ACC112 (cell line): ENCODE measurements around the gene OTX1.
"Not testable (repeated sequence)": the region's sequence is repeated elsewhere in the genome, so short reads cannot be mapped to it uniquely, and the experiment has no call there.

Experiments
- H2AFZ ChIP-seq: fragments of 200-600 bp; sonication (generic); one replicate; pipeline ENCODE4 v1.6.0; 2017; ENCODE audit warnings: antibody characterized with exemption, low read length; ENCODE audit not compliant: unreplicated experiment
- H3K27ac ChIP-seq: fragments of 200-600 bp; sonication (generic); 2 replicates; pipeline ENCODE4 v1.5.1; 2014; ENCODE audit warnings: low read depth, mild to moderate bottlenecking, antibody characterized with exemption, low read length, moderate library complexity
- H3K27me3 ChIP-seq: fragments of 200-600 bp; sonication (generic); 2 replicates; pipeline ENCODE4 v1.6.1; 2014; ENCODE audit warnings: mild to moderate bottlenecking, antibody characterized with exemption, low read length, moderate library complexity, mixed read lengths; ENCODE audit not compliant: insufficient read depth
- H3K36me3 ChIP-seq: fragments of 200-600 bp; sonication (generic); 2 replicates; pipeline ENCODE4 v1.6.1; 2016; ENCODE audit warnings: mild to moderate bottlenecking, antibody characterized with exemption, low read length, moderate library complexity, mixed read lengths; ENCODE audit not compliant: insufficient read depth
- H3K4me1 ChIP-seq: fragments of 200-600 bp; sonication (generic); one replicate; pipeline ENCODE4 v1.6.1; 2016; ENCODE audit warnings: low read length, mixed read lengths; ENCODE audit not compliant: insufficient read depth, unreplicated experiment, control insufficient read depth
- H3K4me3 ChIP-seq: fragments of 200-600 bp; sonication (generic); 2 replicates; pipeline ENCODE4 v1.5.1; 2014; ENCODE audit warnings: mild to moderate bottlenecking, low read depth, low read length
- H3K79me2 ChIP-seq: fragments of 200-600 bp; sonication (generic); one replicate; pipeline ENCODE4 v1.6.0; 2016; ENCODE audit warnings: low read length; ENCODE audit not compliant: control insufficient read depth, unreplicated experiment, insufficient read depth

Gene OTX1

DNA sequence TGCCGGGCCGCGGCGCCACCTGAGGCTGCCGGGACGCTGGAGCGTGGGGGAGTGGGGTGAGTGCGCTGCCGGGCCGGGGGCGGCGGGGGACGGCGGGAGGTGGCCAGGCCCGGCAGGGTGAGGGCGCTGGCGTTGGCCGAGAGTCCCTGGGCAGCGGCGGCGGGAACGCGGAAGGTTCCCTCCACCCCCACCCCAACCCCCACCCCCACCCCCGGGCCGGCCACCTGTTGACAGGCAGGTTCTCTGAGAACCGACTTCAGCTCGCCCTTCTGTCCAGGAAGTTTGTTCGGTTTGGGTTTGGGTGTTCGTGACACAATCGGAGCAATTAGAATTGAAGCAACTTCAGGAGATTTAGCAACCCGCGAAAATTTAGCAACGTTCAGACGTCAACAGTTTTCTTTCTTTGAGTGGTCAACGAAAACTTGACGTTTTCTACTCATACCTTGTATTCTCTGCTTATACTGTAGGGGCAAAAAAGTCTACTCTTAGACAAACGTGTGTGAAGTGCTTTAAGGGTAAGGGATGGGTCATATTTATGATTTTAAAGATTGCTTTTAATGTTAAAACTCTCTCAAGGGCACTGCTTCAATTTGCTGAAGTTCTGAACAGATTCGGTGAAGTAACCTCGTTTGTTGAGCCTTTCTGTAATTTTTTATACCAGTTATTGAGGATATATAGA is 9.3 kb downstream of the OTX1 start:
- no peak overlapping the region for H3K27ac ChIP-seq
- H3K36me3 ChIP-seq, result no peaks in the 10 kb centered on the region
- H2AFZ ChIP-seq, result peak overlapping the region; percentile 2
- H3K79me2 ChIP-seq, result no peaks in the 10 kb centered on the region
- H3K27me3 ChIP-seq, result peaks cover 98% of the 10 kb centered on the region
- peaks cover 5% of the 10 kb centered on the region for H3K4me1 ChIP-seq
- H3K4me3 ChIP-seq, result peak overlapping the region; percentile 69

GRCh38 chr2:63060472-63060991 is 9.9 kb downstream of the OTX1 start:
- no peak overlapping the region for H3K4me3 ChIP-seq
- H3K4me1 ChIP-seq, result peaks cover 5% of the 10 kb centered on the region
- no peaks in the 10 kb centered on the region for H3K36me3 ChIP-seq
- H3K79me2 ChIP-seq, result no peaks in the 10 kb centered on the region
- no peak overlapping the region for H2AFZ ChIP-seq
- H3K27me3 ChIP-seq, result peaks cover 98% of the 10 kb centered on the region
- H3K27ac ChIP-seq, result no peak overlapping the region

DNA sequence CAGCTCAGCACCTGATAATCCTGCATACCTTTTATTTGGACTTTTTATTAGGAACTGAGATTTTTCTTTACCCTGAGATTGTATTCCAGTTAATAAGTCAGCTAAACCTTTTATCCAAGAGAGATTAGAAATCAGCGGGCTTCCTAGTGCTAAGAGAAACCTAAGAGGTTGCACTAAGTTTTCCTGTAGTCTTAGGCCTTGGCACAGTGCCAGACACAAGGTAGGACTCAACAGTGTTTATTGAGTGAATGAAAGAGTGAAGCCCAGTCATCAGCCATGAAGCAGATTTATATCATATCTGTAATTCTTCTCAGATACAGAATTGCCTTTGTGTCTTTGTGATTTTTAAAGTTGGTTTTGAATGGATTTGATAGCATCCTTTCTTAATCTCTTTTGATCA is 13.6 kb downstream of the OTX1 start:
- Histone ChIP-seq H2AFZ (no peak overlapping the region), H3K4me3 (no peak overlapping the region), H3K36me3 (no peaks in the 10 kb centered on the region), H3K27me3 (peaks cover 97% of the 10 kb centered on the region), H3K27ac (no peak overlapping the region), H3K4me1 (peaks cover 4% of the 10 kb centered on the region), H3K79me2 (no peaks in the 10 kb centered on the region)

- Histone ChIP-seq H3K27ac (no peak overlapping the region), H3K4me3 (no peak overlapping the region), H3K4me1 (no peaks in the 10 kb centered on the region), H3K27me3 (peaks cover 97% of the 10 kb centered on the region), H3K79me2 (no peaks in the 10 kb centered on the region), H2AFZ (no peak overlapping the region), H3K36me3 (no peaks in the 10 kb centered on the region)
Observed at GRCh38 chr2:63064661-63065060, 14.0 kb downstream of the OTX1 start.

GRCh38 chr2:63066265-63066664 is 15.6 kb downstream of the OTX1 start:
- no peak overlapping the region for H3K4me3 ChIP-seq
- H3K27me3 ChIP-seq, result peaks cover 94% of the 10 kb centered on the region
- H3K27ac ChIP-seq, result no peak overlapping the region
- H3K79me2 ChIP-seq, result no peaks in the 10 kb centered on the region
- H3K4me1 ChIP-seq, result no peaks in the 10 kb centered on the region
- H2AFZ ChIP-seq, result no peak overlapping the region
- H3K36me3 ChIP-seq, result no peaks in the 10 kb centered on the region

GRCh38 chr2:63066838-63067237 is 16.2 kb downstream of the OTX1 start:
- no peak overlapping the region for H3K27ac ChIP-seq
- H3K4me3 ChIP-seq, result no peak overlapping the region
- H3K36me3 ChIP-seq, result no peaks in the 10 kb centered on the region
- no peaks in the 10 kb centered on the region for H3K4me1 ChIP-seq
- H3K79me2 ChIP-seq, result no peaks in the 10 kb centered on the region
- H2AFZ ChIP-seq, result no peak overlapping the region
- peaks cover 94% of the 10 kb centered on the region for H3K27me3 ChIP-seq

- Histone ChIP-seq H3K4me1 (no peaks in the 10 kb centered on the region), H3K36me3 (no peaks in the 10 kb centered on the region), H3K79me2 (no peaks in the 10 kb centered on the region), H3K27ac (no peak overlapping the region), H2AFZ (no peak overlapping the region), H3K27me3 (peaks cover 64% of the 10 kb centered on the region), H3K4me3 (no peak overlapping the region)
Observed at GRCh38 chr2:63071664-63072063, 21.0 kb downstream of the OTX1 start.

DNA sequence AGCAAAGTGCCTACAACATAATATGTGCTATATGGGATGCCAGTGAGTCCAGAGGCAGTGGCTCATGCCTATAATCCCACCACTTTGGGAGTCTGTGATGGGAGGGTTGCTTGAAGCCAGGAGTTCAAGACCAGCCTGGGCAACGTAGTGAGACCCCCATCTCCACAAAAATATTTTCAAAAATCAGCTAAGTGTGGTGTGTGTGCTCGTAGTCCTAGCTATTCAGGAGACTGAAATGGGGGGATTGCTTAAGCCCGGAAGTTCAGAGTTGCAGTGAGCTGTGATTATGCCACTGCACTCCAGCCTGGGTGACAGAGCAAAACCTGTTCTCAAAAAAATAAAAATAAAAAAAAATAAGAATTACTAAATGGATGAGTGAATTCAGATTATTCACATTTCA is 23.4 kb downstream of the OTX1 start:
- H3K27me3 ChIP-seq, result peaks cover 42% of the 10 kb centered on the region
- H3K36me3 ChIP-seq, result no peaks in the 10 kb centered on the region
- no peaks in the 10 kb centered on the region for H3K79me2 ChIP-seq
- no peak overlapping the region for H2AFZ ChIP-seq
- H3K4me3 ChIP-seq, result no peak overlapping the region
- H3K4me1 ChIP-seq, result no peaks in the 10 kb centered on the region
- no peak overlapping the region for H3K27ac ChIP-seq

- not testable (repeated sequence) for H3K79me2 ChIP-seq, H2AFZ ChIP-seq, H3K4me1 ChIP-seq, H3K27ac ChIP-seq, H3K4me3 ChIP-seq, H3K36me3 ChIP-seq
- peaks cover 38% of the 10 kb centered on the region for H3K27me3 ChIP-seq
Observed at GRCh38 chr2:63074399-63074798, 23.8 kb downstream of the OTX1 start.

GRCh38 chr2:63078852-63079606 is 28.4 kb downstream of the OTX1 start:
- H2AFZ ChIP-seq, result no peak overlapping the region
- peaks cover 14% of the 10 kb centered on the region for H3K27me3 ChIP-seq
- H3K27ac ChIP-seq, result no peak overlapping the region
- H3K36me3 ChIP-seq, result no peaks in the 10 kb centered on the region
- no peaks in the 10 kb centered on the region for H3K4me1 ChIP-seq
- H3K4me3 ChIP-seq, result no peak overlapping the region
- H3K79me2 ChIP-seq, result no peaks in the 10 kb centered on the region

- H3K4me3 ChIP-seq, result no peak overlapping the region
- H3K27me3 ChIP-seq, result peaks cover 20% of the 10 kb centered on the region
- H2AFZ ChIP-seq, result no peak overlapping the region
- no peaks in the 10 kb centered on the region for H3K4me1 ChIP-seq
- H3K27ac ChIP-seq, result no peak overlapping the region
- H3K79me2 ChIP-seq, result no peaks in the 10 kb centered on the region
- no peaks in the 10 kb centered on the region for H3K36me3 ChIP-seq
Observed at GRCh38 chr2:63081404-63081803, 30.8 kb downstream of the OTX1 start.
